Hematopoietic multipotent progenitor cell treated with erythropoietin and hydrocortisone succinate and interleukin-3 and kit ligand, for 15 days (in vitro differentiated cells): ENCODE results near the gene VANGL1.
A peak's percentile ranks its signal among the peaks of the same experiment; 100 is the strongest.

Experiments
- DNase-seq: peaks from one replicate; pipeline ENCODE4 v3.0.0-alpha.2; 2015; ENCODE audit warnings: low spot score

VANGL1 gene

GRCh38 chr1:115644109-115644508 is 2.3 kb downstream of the VANGL1 start:
- no peak for DNase-seq

DNA sequence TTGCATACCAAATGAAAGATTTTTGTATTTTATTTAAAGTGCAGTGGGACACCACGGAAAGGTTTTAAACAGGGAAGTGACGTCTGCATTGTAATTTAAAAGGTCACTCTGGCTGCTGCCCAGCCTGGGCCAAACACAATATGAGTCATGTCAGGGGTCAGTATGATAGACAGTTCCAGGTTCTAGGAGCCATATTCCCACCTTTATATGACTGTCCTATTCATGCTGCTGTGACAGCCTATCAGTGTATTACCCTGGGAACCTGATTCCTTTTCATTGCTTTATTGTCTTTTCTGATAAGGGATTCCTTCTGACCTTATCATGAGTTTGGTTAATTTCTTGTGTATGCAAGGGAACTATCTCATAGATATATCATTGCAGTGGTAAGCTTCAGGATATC is 5.3 kb downstream of the VANGL1 start:
- DNase-seq: no peak

DNA sequence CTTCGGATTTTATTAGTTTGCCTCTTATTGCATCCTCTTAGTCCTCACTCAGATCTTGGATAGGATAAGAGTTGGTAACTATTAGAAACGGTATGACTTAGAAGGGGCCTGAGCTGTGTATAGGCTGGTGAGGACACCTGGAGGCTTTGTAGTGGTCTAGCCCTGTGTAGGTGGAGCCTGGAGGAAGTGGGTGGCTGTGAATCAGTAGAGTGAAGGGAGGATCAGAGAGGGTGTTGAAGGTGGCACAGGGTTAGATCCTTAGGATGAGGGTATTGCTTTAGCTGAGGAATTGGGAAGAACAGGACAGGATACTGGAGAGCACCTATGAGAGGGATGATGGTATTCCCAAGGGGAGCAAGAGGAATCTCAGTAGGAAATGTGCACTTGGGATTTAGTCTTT is 5.7 kb downstream of the VANGL1 start:
- no peak for DNase-seq

DNA sequence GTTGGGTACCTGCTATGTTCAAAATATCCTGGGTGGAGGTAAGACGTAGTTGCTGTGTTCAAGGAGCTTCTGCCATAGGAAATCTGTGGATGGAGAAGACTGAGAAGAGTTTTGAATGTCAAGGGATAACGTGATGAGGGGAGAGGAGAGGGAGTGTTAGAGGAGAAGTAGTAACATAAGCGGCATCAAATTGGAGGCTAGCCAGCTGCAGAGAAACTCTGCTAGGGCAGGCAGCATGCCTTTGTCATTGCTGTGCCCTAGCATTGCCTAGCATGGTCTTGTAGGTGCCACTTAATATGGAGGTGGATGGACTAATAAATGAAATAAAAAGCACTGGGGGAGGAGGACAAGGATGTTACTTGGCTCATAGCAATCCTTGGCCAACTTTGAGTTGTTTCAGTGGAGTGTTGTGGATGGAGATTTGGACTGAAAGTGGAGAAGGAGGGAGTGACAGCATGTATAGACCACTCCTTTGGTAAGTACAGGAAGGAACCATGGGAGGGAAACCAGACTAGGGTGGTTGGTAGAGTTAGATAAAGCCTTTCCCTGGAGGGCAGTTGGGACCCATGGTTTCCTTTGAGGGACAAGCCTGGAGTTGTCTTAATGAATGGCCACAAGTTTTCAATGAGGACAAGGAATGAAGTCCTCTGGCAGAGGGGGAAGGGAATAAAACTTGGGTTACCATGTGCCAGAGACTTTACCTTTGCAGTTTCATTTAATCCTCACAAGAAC is 6.3 kb downstream of the VANGL1 start:
- DNase-seq: no peak

DNA sequence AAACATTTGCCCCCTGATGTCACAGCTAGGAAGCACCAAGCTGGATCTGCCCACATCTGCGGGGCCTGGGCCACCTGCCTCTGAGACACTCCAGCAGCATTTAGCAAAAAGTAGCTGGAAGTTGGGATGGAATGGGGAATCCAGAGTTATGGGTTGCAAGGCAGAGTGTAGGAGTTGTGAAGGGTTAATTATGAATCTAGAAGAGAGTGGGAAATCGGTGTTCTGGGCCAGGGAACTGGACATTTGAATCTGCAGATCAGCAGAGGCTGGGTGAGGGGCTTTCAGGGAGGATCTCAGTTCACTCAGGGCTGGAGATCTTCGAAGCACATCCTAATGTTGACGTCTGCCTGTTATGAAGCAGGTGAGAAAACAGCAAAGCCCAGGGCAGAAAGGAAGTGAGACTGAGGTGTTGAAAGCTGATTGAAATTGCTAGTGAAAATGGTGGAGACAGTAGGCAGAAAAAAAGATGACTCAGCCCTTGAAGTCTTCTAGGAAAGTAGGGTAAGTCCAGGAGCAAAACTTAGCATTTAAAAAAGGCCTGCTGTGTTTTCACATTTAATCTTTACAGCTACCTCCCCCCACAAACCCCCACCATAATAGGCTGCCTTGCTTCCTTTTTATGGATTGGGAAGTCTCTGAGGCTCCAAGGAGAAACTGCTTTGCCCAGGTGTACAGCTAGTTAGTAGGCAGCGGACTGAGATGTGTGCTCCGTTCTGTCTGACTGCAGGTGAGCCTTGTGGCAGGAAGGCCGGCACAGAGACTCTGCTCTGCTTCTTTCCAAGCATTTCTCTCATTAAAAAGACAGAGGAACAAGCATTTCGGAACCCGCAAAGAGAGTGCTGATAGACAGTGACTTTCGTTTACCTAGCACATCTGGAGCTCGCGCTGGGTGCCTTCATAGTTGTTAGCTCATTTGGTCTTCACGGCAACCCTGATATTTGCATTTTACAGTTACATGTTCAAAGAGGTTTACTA is 7.2 kb downstream of the VANGL1 start:
- no peak for DNase-seq

- DNase-seq: no peak
Observed at GRCh38 chr1:115649964-115650363, 8.2 kb downstream of the VANGL1 start.

DNA sequence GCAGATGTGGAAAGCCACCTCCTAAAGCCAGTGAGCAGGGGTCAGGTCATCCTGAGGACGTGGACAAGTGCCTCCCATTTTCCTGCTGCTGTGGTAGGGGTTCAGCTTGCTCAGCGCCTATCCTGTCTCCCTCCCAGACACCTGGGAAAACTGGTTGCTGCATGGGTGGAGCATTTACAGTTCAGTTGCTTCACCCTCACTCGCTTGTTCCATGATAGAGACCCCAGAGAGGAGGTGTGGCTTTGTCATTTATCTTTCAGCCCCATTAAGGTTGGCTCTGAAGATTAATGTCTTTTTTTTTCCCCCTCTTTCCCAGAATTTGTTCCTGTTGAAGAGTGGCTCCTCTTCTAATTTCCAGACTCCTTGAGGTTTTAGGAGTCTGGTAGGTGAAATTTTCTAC is 9.2 kb downstream of the VANGL1 start:
- no peak for DNase-seq

DNA sequence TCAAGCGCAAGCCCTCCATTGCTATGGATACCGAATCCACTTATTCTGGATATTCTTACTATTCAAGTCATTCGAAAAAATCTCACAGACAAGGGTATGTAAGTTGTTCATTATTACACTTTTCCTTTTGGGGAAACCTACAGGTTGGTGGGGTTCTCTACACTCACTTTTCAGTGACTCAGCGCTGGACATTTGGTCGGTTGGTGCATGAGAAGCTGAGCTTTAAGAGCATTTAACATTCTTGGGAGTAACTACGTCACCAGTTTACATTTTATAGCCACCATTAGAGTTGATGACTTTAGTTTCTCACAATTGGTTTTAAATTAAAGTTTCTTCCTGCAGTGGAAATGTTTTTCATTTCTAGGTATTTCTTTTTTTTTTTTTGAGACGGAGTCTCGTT is 9.6 kb downstream of the VANGL1 start:
- no peak for DNase-seq

- no peak for DNase-seq
Observed at GRCh38 chr1:115652236-115652788, 10.5 kb downstream of the VANGL1 start.

GRCh38 chr1:115654125-115654524 is 12.4 kb downstream of the VANGL1 start:
- DNase-seq: no peak

DNA sequence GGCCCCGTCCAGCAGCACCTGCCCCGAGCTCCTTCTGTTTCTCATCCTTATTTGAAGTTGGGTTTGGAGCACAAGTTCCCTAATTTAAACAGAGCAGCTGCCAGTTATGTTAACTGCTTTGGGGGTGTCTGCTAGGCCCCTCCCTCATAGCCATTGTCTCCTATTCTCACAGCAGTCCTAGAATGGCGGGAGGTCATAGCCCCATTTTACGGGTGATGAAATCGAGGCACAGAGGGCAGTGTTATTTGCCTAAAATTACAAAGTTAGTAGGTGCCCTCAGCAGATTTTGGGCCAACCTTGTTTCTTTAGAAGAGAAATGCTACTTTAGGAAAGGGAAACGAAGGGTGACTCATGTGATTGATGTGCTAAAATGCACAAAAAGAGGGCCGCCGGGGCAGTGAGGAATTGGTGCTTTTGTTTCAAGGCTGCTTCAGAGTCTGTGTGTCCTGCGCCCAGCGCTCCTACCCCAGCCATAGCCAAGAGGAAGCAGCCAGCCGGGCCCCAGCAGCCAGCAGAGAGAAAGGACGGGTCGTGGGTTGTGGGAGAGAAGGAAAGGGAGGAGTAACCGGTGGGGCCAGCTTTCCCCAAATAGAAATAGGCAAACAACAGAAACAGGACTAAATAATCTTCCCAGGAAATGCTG is 13.0 kb downstream of the VANGL1 start:
- no peak for DNase-seq

DNA sequence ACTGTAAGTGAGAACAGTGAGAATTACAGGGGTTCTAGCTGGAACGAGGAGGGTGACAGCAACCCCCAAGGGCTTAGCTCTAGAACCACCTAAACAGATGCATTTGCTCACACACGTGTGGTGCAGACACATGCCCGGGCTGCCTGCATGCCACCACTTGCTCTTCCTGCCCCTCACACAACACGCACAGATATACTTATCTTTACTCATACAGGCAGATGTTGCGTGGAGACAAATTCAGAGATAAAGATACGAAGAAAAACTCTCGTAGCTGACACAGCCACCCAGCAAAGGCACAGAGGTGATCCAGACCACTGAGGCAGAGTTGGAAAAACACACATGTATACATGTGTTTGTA is 13.5 kb downstream of the VANGL1 start:
- peak; percentile 44 for DNase-seq

GRCh38 chr1:115655916-115656315 is 14.1 kb downstream of the VANGL1 start:
- DNase-seq: no peak

DNA sequence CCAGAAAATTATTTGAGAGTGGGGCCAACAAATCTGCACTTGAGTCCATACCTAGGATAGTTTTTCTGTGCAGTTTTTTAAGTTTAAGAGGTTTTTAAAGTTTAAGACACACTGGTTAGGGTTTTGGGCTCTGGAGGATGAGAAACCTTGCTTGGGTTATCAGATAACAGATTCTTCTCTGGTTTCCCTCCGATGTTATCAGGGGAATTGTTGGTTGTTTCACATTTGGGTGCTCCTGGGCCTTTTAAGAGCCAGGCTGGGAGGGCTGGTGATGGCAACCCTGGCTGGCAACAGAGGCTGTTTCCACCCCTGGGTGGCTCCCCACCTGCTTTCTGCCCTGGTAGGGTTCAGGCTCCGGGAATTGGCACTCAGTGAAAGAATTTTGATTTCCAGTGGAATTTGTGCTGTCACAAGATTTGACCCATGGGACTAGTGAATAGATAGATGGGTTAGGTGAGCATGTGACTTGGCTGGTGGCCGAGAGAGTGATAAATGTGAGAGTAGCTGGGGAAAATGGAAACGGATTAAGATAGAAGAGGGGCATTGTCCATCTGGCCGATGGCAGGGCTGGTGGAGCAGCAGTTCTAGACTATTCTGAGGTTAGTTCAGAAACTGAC is 14.8 kb downstream of the VANGL1 start:
- no peak for DNase-seq

DNA sequence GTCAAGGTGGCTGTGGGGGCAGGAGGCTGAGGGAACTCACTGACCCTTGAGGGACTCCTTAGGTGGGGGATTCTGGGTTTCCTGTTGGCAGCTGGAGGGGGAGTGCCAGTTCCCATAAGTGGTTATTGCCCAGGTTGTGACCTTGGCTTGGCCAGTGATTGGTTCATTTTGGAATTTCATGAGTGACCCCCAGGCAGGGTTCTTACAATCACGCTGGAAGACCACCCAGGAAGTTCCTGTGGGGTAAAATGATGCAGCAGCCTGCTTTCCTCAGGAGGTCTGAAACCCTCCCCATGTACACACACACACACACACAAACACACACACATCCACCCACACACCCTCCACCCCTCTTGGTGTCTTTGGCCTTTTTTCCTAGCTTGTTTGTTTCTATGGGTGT is 16.9 kb downstream of the VANGL1 start:
- DNase-seq: no peak

- no peak for DNase-seq
Observed at GRCh38 chr1:115660151-115660550, 18.4 kb downstream of the VANGL1 start.

DNA sequence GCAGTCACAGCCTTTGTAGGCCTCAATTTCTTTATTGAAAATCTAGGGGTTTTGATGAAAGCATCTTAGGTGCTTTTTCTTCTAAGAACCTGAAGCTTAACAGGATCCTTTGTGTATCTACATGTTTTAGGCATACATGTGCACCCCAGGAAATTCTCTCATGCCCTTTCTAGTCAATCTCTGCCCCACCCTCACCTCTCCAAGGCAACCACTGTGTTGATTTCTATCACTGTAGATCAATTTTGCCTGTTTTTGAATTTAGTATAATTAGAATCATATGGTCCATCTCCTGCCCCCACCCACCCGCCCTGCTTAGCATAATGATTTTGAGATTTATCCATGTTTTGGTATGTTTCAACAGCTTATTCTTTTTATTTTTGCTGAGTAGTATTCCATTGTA is 19.4 kb downstream of the VANGL1 start:
- no peak for DNase-seq

GRCh38 chr1:115665319-115666096 is 23.7 kb downstream of the VANGL1 start:
- DNase-seq: no peak

- no peak for DNase-seq
Observed at GRCh38 chr1:115666206-115666605, 24.4 kb downstream of the VANGL1 start.

DNA sequence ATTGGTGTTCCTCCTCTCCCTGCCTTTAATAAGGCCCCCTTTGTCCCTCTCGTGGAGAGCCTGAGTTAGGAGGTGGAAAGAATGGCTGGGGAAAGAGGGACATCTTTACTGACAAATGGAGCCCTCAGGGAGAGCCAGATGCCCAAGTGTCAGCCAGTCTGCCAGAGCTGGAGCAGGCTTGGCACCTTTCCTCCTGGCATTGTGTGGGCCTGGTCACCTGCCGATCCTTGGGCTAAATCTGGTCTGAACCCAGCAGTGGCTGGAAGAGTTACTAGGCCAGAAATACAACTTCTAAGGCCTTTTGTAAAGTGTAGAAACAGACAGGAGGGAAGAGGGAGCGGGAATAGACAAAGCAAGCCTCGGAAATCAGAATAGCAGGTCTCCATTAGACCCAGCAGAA is 24.9 kb downstream of the VANGL1 start:
- DNase-seq: no peak

- no peak for DNase-seq
Observed at GRCh38 chr1:115668579-115668978, 26.8 kb downstream of the VANGL1 start.
